Measurements from ENCODE around the gene S100A13. TPM values are rescaled to one million over a fixed set of nuclear protein-coding genes. Genes with fewer than 3 reads are reported as not detected.

S100A13 gene
- total RNA-seq, 4 donors from 2014 or later, result 33.8 to 67.8 (median 45.5) TPM

GRCh38 chr1:153614906-153615305 is 12.4 kb downstream of the S100A13 start:
- no peak for DNase-seq
- H3K36me3 ChIP-seq, result no peaks in the 10 kb centered on the region
- H3K27ac ChIP-seq, result peak overlapping the region; percentile 89 to 97 (median 92)
- intact Hi-C loops (cut with DNase I; ENCODE audit: low total_unique reads), result loop anchor here (5.0 kb wide), 1 partner anchor 38 kb away; no protein-coding TSS in a partner anchor
- peak overlapping the region in 2 of 4 donors; percentile 33 to 47 for H3K4me3 ChIP-seq
- H3K4me1 ChIP-seq, result peaks cover 34 to 59% (median 44%) of the 10 kb centered on the region in 4 donors
- no peaks in the 10 kb centered on the region for H3K27me3 ChIP-seq
- in situ Hi-C loops (cut with MboI; ENCODE audit: low pct_ligation_motif_present in 1 of 4, low pct_unique_long_range_greater_than_20kb in 1 of 4, low sequenced_read_pairs in 3 of 4), result no loop called here
- H3K9me3 ChIP-seq, result no peaks in the 10 kb centered on the region
- 84% methylated on average over 7 of the region's 7 CpGs; no CpG with 5 or more reads in 1 of the 2 donors for WGBS, 2 donors (ENCODE audit: low coverage in 1 of 2)
- TF ChIP-seq POLR2A (IDR thresholded peaks at IDR 0.05) (no peak), EP300 (IDR thresholded peaks at IDR 0.05; ENCODE audit: low read depth) (no peak)
- TF ChIP-seq, protein P1, sequence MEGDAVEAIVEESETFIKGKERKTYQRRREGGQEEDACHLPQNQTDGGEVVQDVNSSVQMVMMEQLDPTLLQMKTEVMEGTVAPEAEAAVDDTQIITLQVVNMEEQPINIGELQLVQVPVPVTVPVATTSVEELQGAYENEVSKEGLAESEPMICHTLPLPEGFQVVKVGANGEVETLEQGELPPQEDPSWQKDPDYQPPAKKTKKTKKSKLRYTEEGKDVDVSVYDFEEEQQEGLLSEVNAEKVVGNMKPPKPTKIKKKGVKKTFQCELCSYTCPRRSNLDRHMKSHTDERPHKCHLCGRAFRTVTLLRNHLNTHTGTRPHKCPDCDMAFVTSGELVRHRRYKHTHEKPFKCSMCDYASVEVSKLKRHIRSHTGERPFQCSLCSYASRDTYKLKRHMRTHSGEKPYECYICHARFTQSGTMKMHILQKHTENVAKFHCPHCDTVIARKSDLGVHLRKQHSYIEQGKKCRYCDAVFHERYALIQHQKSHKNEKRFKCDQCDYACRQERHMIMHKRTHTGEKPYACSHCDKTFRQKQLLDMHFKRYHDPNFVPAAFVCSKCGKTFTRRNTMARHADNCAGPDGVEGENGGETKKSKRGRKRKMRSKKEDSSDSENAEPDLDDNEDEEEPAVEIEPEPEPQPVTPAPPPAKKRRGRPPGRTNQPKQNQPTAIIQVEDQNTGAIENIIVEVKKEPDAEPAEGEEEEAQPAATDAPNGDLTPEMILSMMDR (IDR thresholded peaks at IDR 0.05), result no peak

DNA sequence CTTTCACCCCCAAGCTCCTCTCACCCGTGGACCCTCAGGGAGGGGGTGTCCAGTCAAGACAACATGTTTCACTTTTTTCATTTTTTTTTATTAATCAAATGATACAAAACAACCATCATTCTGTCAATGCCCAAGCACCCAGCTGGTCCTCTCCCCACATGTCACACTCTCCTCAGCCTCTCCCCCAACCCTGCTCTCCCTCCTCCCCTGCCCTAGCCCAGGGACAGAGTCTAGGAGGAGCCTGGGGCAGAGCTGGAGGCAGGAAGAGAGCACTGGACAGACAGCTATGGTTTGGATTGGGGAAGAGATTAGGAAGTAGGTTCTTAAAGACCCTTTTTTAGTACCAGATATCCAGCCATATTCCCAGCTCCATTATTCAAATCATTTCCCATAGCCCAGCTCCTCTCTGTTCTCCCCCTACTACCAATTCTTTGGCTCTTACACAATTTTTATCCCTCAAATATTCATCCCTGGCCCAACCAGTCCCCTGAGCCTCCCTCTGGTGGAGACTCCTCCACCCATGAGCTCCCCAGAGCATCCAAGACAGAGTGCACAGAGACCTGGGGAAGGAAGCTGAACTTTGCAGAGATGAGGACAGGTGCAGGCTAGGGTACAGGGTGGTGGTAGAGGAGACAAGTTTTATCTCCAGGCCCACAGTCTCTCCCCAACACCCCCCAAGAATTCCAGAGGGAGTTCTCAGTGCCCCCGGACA is 13.0 kb downstream of the S100A13 start:
- Histone ChIP-seq H3K27me3 (no peaks in the 10 kb centered on the region), H3K36me3 (no peaks in the 10 kb centered on the region), H3K4me3 (no peak overlapping the region), H3K9me3 (no peaks in the 10 kb centered on the region), H3K27ac (peak overlapping the region; percentile 89 to 97 (median 92)), H3K4me1 (peaks cover 38 to 65% (median 50%) of the 10 kb centered on the region in 4 donors)
- in situ Hi-C loops (cut with MboI; ENCODE audit: low pct_ligation_motif_present in 1 of 4, low pct_unique_long_range_greater_than_20kb in 1 of 4, low sequenced_read_pairs in 3 of 4), result no loop called here
- TF ChIP-seq EP300 (IDR thresholded peaks at IDR 0.05; ENCODE audit: low read depth) (no peak), POLR2AphosphoS5 (IDR thresholded peaks at IDR 0.05) (peak in 1 of 3 donors; percentile 8)
- no peak for DNase-seq
- intact Hi-C loops (cut with DNase I; ENCODE audit: low total_unique reads), result loop anchor here (5.0 kb wide), 1 partner anchor 37 kb away; no protein-coding TSS in a partner anchor
- 64% methylated on average over 2 of the region's 2 CpGs; no CpG with 5 or more reads in 1 of the 2 donors for WGBS, 2 donors (ENCODE audit: low coverage in 1 of 2)

GRCh38 chr1:153613406-153613805 is 13.9 kb downstream of the S100A13 start:
- intact Hi-C loops (cut with DNase I; ENCODE audit: low total_unique reads) (loop anchor here (5.0 kb wide), 1 partner anchor 36 kb away; no protein-coding TSS in a partner anchor), in situ Hi-C loops (cut with MboI; ENCODE audit: low pct_ligation_motif_present in 1 of 4, low pct_unique_long_range_greater_than_20kb in 1 of 4, low sequenced_read_pairs in 3 of 4) (no loop called here)
- peaks cover 40 to 73% (median 55%) of the 10 kb centered on the region in 4 donors for H3K4me1 ChIP-seq
- no peaks in the 10 kb centered on the region for H3K9me3 ChIP-seq
- 52% methylated on average over 5 of the region's 5 CpGs; no CpG with 5 or more reads in 1 of the 2 donors for WGBS, 2 donors (ENCODE audit: low coverage in 1 of 2)
- H3K27ac ChIP-seq, result peak overlapping the region; percentile 89 to 97 (median 92)
- TF ChIP-seq, protein P1 (IDR thresholded peaks at IDR 0.05), result no peak
- TF ChIP-seq POLR2A (IDR thresholded peaks at IDR 0.05), result no peak
- no peak for TF ChIP-seq EP300 (IDR thresholded peaks at IDR 0.05; ENCODE audit: low read depth)
- no peak for TF ChIP-seq POLR2AphosphoS5 (IDR thresholded peaks at IDR 0.05)
- H3K4me3 ChIP-seq, result peak overlapping the region in 3 of 4 donors; percentile 53 to 62 (median 57)
- H3K27me3 ChIP-seq, result no peaks in the 10 kb centered on the region
- no peaks in the 10 kb centered on the region for H3K36me3 ChIP-seq
- no peak for DNase-seq

DNA sequence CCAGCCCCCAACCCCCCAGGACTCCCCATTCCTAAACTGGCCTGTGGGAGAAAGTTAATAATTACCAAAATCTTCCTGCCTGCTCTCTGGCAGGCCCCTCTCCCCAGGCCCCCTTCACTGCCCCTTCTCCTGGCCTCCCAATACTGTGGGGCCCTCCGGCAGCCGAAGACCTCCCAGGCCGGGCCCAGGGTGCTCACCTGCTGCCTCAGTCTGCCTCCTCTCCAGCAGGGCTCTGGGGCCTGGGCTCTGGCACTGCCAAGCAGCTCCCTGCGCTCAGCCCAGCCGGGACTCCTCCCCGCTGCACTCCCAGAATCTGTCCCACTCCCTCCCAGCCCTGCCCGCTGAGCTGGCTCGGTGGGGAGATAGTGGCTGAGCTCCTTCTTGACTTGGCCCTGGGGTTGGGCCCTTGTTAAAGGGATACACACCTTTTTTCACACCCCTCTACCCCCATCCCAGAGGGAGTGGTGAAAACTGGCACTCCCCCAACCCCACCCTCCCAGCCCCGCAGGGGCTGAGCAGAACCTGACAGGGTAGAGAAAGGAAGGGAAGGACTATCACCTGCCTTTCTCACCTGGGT is 14.5 kb downstream of the S100A13 start, which contains the start of gene S100A16:
S100A16 (minus strand) TSS at position 383 of the 577 bp plus-strand sequence. CDS start 4,986 bp downstream, outside the sequence.
- DNase-seq, result peak; percentile 91
- Histone ChIP-seq H3K4me3 (peak within 1 kb of the TSS; percentile 53 to 69 (median 60)), H3K27me3 (no peaks in the 10 kb centered on the region), H3K9me3 (no peaks in the 10 kb centered on the region), H3K4me1 (peaks cover 45 to 79% (median 60%) of the 10 kb centered on the region in 4 donors), H3K27ac (peak within 1 kb of the TSS; percentile 89 to 97 (median 92)), H3K36me3 (no peaks in the 10 kb centered on the region)
- TF ChIP-seq POLR2A (IDR thresholded peaks at IDR 0.05) (peak; percentile 97), POLR2AphosphoS5 (IDR thresholded peaks at IDR 0.05) (peak; percentile 95 to 98 (median 96)), EP300 (IDR thresholded peaks at IDR 0.05; ENCODE audit: low read depth) (no peak)
- TF ChIP-seq, protein P1 (IDR thresholded peaks at IDR 0.05), result peak in 1 of 5 experiments; percentile 13
- intact Hi-C loops (cut with DNase I; ENCODE audit: low total_unique reads) (loop anchor here (5.0 kb wide), 1 partner anchor 36 kb away; no protein-coding TSS in a partner anchor), in situ Hi-C loops (cut with MboI; ENCODE audit: low pct_ligation_motif_present in 1 of 4, low pct_unique_long_range_greater_than_20kb in 1 of 4, low sequenced_read_pairs in 3 of 4) (no loop called here)
- 18% methylated on average over 9 of the region's 9 CpGs; no CpG with 5 or more reads in 1 of the 2 donors for WGBS, 2 donors (ENCODE audit: low coverage in 1 of 2)
